Pons (tissue), 1 donor: ENCODE measurements around the gene GNB1.
"Not testable (repeated sequence)": the region's sequence is repeated elsewhere in the genome, so short reads cannot be mapped to it uniquely, and the experiment has no call there.

ENCODE experiments used
- DNase-seq: peaks from one replicate; pipeline ENCODE4 v3.0.0-alpha.2; 2016; ENCODE audit warnings: low spot score

The GNB1 gene

GRCh38 chr1:1760715-1761114 is 130.2 kb downstream of the GNB1 start:
- DNase-seq, result no peak

GRCh38 chr1:1760345-1760650 is 130.6 kb downstream of the GNB1 start:
- DNase-seq, result no peak

- no peak for DNase-seq
Observed at GRCh38 chr1:1759456-1760344, 131.2 kb downstream of the GNB1 start.

GRCh38 chr1:1758692-1759455 is 132.0 kb downstream of the GNB1 start:
- DNase-seq, result no peak

- no peak for DNase-seq
Observed at GRCh38 chr1:1758059-1758621, 132.7 kb downstream of the GNB1 start.

- DNase-seq, result no peak
Observed at GRCh38 chr1:1757422-1758058, 133.3 kb downstream of the GNB1 start.

GRCh38 chr1:1756661-1757421 is 134.0 kb downstream of the GNB1 start:
- DNase-seq, result no peak

- no peak for DNase-seq
Observed at GRCh38 chr1:1755852-1756251, 135.0 kb downstream of the GNB1 start.

GRCh38 chr1:1755426-1755825 is 135.5 kb downstream of the GNB1 start:
- DNase-seq, result no peak

GRCh38 chr1:1754051-1754815 is 136.7 kb downstream of the GNB1 start:
- DNase-seq, result no peak

GRCh38 chr1:1753607-1754005 is 137.3 kb downstream of the GNB1 start:
- DNase-seq, result no peak

- DNase-seq, result no peak
Observed at GRCh38 chr1:1752636-1753606, 138.0 kb downstream of the GNB1 start.

- no peak for DNase-seq
Observed at GRCh38 chr1:1752190-1752589, 138.7 kb downstream of the GNB1 start.

GRCh38 chr1:1749941-1750340 is 140.9 kb downstream of the GNB1 start:
- DNase-seq, result not testable (repeated sequence)

GRCh38 chr1:1748686-1749321 is 142.1 kb downstream of the GNB1 start:
- no peak for DNase-seq

GRCh38 chr1:1746566-1746909 is 144.3 kb downstream of the GNB1 start:
- not testable (repeated sequence) for DNase-seq

- DNase-seq, result peak; percentile 47
Observed at GRCh38 chr1:1745651-1746565, 145.0 kb downstream of the GNB1 start.

- not testable (repeated sequence) for DNase-seq
Observed at GRCh38 chr1:1742529-1742928, 148.4 kb downstream of the GNB1 start.
